Adrenal gland (tissue), 12 donors: Measurements from ENCODE around the gene ARHGAP5. TPM values are rescaled to one million over a fixed set of nuclear protein-coding genes. Genes with fewer than 3 reads are reported as not detected.

Source experiments
- DNase-seq, 7 donors: peaks; one replicate each; pipeline ENCODE4 v3.0.0-alpha.2; 2019 to 2020
- H3K27ac ChIP-seq, 5 donors: fragments of 200-600 bp; sonication (generic) in 4 of 5; 1 replicate in 3 of 5; 2 replicates in 2 of 5; pipeline versions ENCODE4 v1.5.1 to v1.8.0; 2016 to 2020; ENCODE audit warnings: mild to moderate bottlenecking in 1 of 5
- H3K27me3 ChIP-seq: fragments of 200-600 bp; 2 replicates; pipeline ENCODE4 v1.8.0; 2021
- H3K36me3 ChIP-seq, 2 donors: fragments of 200-600 bp; replicated peaks in 1 of 2; 1 replicate in 1 of 2; 2 replicates in 1 of 2; pipeline versions ENCODE4 v1.5.1 to v1.8.0; 2018 to 2022
- H3K4me1 ChIP-seq, 2 donors: fragments of 200-600 bp; replicated peaks in 1 of 2; 1 replicate in 1 of 2; 2 replicates in 1 of 2; pipeline versions ENCODE4 v1.5.1 to v1.8.0; 2018 to 2021
- H3K4me3 ChIP-seq, 4 donors: fragments of 200-600 bp; sonication (generic) in 3 of 4; one replicate each; pipeline ENCODE4 v1.5.1; 2016 to 2018
- H3K9me3 ChIP-seq, 3 donors: fragments of 200-600 bp; sonication (generic) in 1 of 3; replicated peaks in 1 of 3; 1 replicate in 2 of 3; 2 replicates in 1 of 3; pipeline versions ENCODE4 v1.5.1 to v1.8.0; 2016 to 2021
- CTCF ChIP-seq, 6 experiments: fragments of 450-650 bp in 4 of 6; fragments of 200-600 bp in 2 of 6; sonication (generic) in 1 of 6; IDR thresholded peaks; 1 replicate in 5 of 6; 2 replicates in 1 of 6; pipeline versions ENCODE4 v1.5.1 to v1.8.0; 2016 to 2021; ENCODE audit warnings: antibody characterized with exemption in 6 of 6, mild to moderate bottlenecking in 2 of 6, moderate library complexity in 1 of 6
- POLR2A ChIP-seq, 2 donors: fragments of 450-650 bp; IDR thresholded peaks; one replicate each; pipeline ENCODE4 v1.6.1; 2017; ENCODE audit warnings: antibody characterized with exemption in 2 of 2, mild to moderate bottlenecking in 2 of 2, moderate library complexity in 1 of 2
- WGBS, 4 donors: extraction: QIAGEN DNeasy Blood & Tissue Kit in 2 of 4; methylation state at CpG; one replicate each; pipeline versions ENCODE4 v1.1.5 to v1.1.7; 2013 to 2017; 5-methylcytosine and 5-hydroxymethylcytosine counted together
- intact Hi-C, 2 donors: fragments of 100-400 bp; cut with DNase I; formaldehyde crosslinking; loops; one replicate each; pipeline versions ENCODE4 v1.14.1 to v1.15.0; 2022 to 2023
- polyA plus RNA-seq, 3 donors: library from polyadenylated mRNA; stranded (reverse); fragments of 200-250 nt in 2 of 3; fragments of 350-450 nt in 1 of 3; fragmentation: Illumina TruSeq in 1 of 3; extraction: RNeasy Lipid Tissue Mini Kit (QIAGEN cat#74804) in 1 of 3; gene quantifications; one replicate each; pipeline ENCODE4 v1.2.3, GENCODE V29; 2013 to 2014
- total RNA-seq, 9 donors: library from RNA; depleted of rRNA in 4 of 9; stranded (reverse); fragments of >200 nt in 4 of 9; fragments of 120-200 nt in 1 of 9; fragmentation: NEBNext Ultra II Directional in 1 of 9; extraction: Animal tissue kit (Norgen Biotek cat#: 25700) in 1 of 9; gene quantifications; one replicate each; pipeline versions ENCODE4 v1.1.0 to v1.2.4, GENCODE V29; 2013 to 2023
- donor health status: healthy with polysubstance abuse.
- donor health status: Bipolar disorder and iron deficiency.
- donor health status: DM: yes; HTN: yes; CAD: no.
- donor health status: DM: no; HTN: no; CAD: no.
- donor health status: DM: no; HTN: no; CAD: no.
- donor health status: DM: yes; HTN: yes; CAD: no.

The ARHGAP5 gene
- total and polyA plus RNA-seq, 12 donors = 11.9 to 100.0 (median 76.8) TPM

- Histone ChIP-seq H3K9me3 (no peaks in the 10 kb centered on the region), H3K36me3 (peaks cover 0 to 7% of the 10 kb centered on the region in 2 donors), H3K27me3 (no peaks in the 10 kb centered on the region), H3K4me3 (no peak overlapping the region), H3K4me1 (no peaks in the 10 kb centered on the region), H3K27ac (no peak overlapping the region)
- intact Hi-C loops = no loop called here
- 87 to 93% (median 90%) methylated on average over 7 of the region's 7 CpGs for WGBS, 4 donors
- DNase-seq = no peak
- TF ChIP-seq CTCF (IDR thresholded peaks at IDR 0.05) (no peak), POLR2A (IDR thresholded peaks at IDR 0.05) (no peak)
Observed at GRCh38 chr14:32142754-32143437, 65.8 kb downstream of the ARHGAP5 start.

GRCh38 chr14:32150392-32150791, 73.3 kb downstream of the ARHGAP5 start:
- intact Hi-C loops = no loop called here
- H3K36me3 ChIP-seq = peaks cover 0 to 41% of the 10 kb centered on the region in 2 donors
- H3K4me1 ChIP-seq = peaks cover 3 to 15% of the 10 kb centered on the region in 2 donors
- H3K27ac ChIP-seq = no peak overlapping the region
- no peak for DNase-seq
- 45 to 60% (median 52%) methylated on average over 2 of the region's 2 CpGs for WGBS, 4 donors
- TF ChIP-seq CTCF (IDR thresholded peaks at IDR 0.05) (no peak), POLR2A (IDR thresholded peaks at IDR 0.05) (no peak)
- no peaks in the 10 kb centered on the region for H3K9me3 ChIP-seq
- H3K4me3 ChIP-seq = no peak overlapping the region
- no peaks in the 10 kb centered on the region for H3K27me3 ChIP-seq

- Histone ChIP-seq H3K27ac (no peak overlapping the region), H3K27me3 (no peaks in the 10 kb centered on the region), H3K36me3 (no peaks in the 10 kb centered on the region), H3K9me3 (no peaks in the 10 kb centered on the region), H3K4me1 (no peaks in the 10 kb centered on the region), H3K4me3 (no peak overlapping the region)
- no peak for DNase-seq
- intact Hi-C loops = no loop called here
- TF ChIP-seq CTCF (IDR thresholded peaks at IDR 0.05) = no peak
- no peak for TF ChIP-seq POLR2A (IDR thresholded peaks at IDR 0.05)
- 84 to 92% (median 88%) methylated on average over 2 of the region's 2 CpGs for WGBS, 4 donors
Observed at GRCh38 chr14:32166029-32166428, 88.9 kb downstream of the ARHGAP5 start.

GRCh38 chr14:32166924-32167323, 89.8 kb downstream of the ARHGAP5 start:
- intact Hi-C loops = no loop called here

More at GRCh38 chr14:32166924-32167323, 89.8 kb downstream of the ARHGAP5 start:
- no peak overlapping the region for H3K27ac ChIP-seq
- no peak overlapping the region for H3K4me3 ChIP-seq
- TF ChIP-seq POLR2A (IDR thresholded peaks at IDR 0.05) = no peak
- TF ChIP-seq CTCF (IDR thresholded peaks at IDR 0.05) = no peak
- no peak for DNase-seq
- no peaks in the 10 kb centered on the region for H3K36me3 ChIP-seq
- 82 to 91% (median 88%) methylated on average over 1 of the region's 1 CpG for WGBS, 4 donors
- H3K9me3 ChIP-seq = no peaks in the 10 kb centered on the region
- no peaks in the 10 kb centered on the region for H3K27me3 ChIP-seq
- H3K4me1 ChIP-seq = no peaks in the 10 kb centered on the region
